HepG2 (cell line): Measurements from ENCODE around the gene KRT13.

Experiments
- CEBPB ChIP-seq: IDR thresholded peaks from 2 replicates; pipeline ENCODE4 v1.6.1; 2011; ENCODE audit warnings: low read depth, low read length, improper control_type of control experiment, borderline replicate concordance
- CTCF ChIP-seq: sonication (generic); formaldehyde crosslinking; IDR thresholded peaks from 2 replicates; pipeline ENCODE4 v1.5.0; 2020; ENCODE audit warnings: mild to moderate bottlenecking, missing genetic modification reagents, moderate library complexity
- EP300 ChIP-seq, 3 experiments: sonication (generic) in 1 of 3; formaldehyde crosslinking in 1 of 3; IDR thresholded peaks; 2 replicates each; pipeline versions ENCODE4 v1.5.1 to v1.6.1; 2011 to 2020; ENCODE audit warnings: low read depth in 2 of 3, low read length in 2 of 3, borderline replicate concordance in 1 of 3, improper control_type of control experiment in 1 of 3, mild to moderate bottlenecking in 1 of 3, missing genetic modification reagents in 1 of 3, moderate library complexity in 1 of 3
- FOXK2 ChIP-seq: fragments of 450-650 bp; IDR thresholded peaks from 2 replicates; pipeline ENCODE4 v1.6.1; 2016
- FOXM1 ChIP-seq: sonication (generic); formaldehyde crosslinking; IDR thresholded peaks from 2 replicates; pipeline ENCODE4 v1.5.0; 2020; ENCODE audit warnings: missing genetic modification reagents
- IRF1 ChIP-seq: sonication (generic); formaldehyde crosslinking; IDR thresholded peaks from 2 replicates; pipeline ENCODE4 v1.4.0; 2020; ENCODE audit warnings: low read depth, mild to moderate bottlenecking, missing genetic modification reagents
- JUN ChIP-seq: sonication (generic); formaldehyde crosslinking; IDR thresholded peaks from 2 replicates; pipeline ENCODE4 v1.4.0; 2020; ENCODE audit warnings: mild to moderate bottlenecking, missing genetic modification reagents
- SP140L ChIP-seq: sonication (generic); formaldehyde crosslinking; IDR thresholded peaks from 2 replicates; pipeline ENCODE4 v1.4.0; 2020; ENCODE audit warnings: missing genetic modification reagents, borderline replicate concordance
- TCF7 ChIP-seq: sonication (generic); IDR thresholded peaks from 2 replicates; pipeline ENCODE4 v1.6.1; 2016; ENCODE audit warnings: antibody characterized with exemption, low read depth
- ZBTB21 ChIP-seq: sonication (generic); formaldehyde crosslinking; IDR thresholded peaks from 2 replicates; pipeline ENCODE4 v1.4.0; 2020; ENCODE audit warnings: missing genetic modification reagents
- ZKSCAN5 ChIP-seq: sonication (generic); formaldehyde crosslinking; IDR thresholded peaks from 2 replicates; pipeline ENCODE4 v1.5.1; 2020; ENCODE audit warnings: mild to moderate bottlenecking, missing genetic modification reagents
- ZNF207 ChIP-seq: fragments of 450-650 bp; IDR thresholded peaks from 2 replicates; pipeline ENCODE4 v1.6.1; 2016; ENCODE audit warnings: antibody characterized with exemption, borderline replicate concordance

- TF ChIP-seq CTCF (CRISPR knock-in tag): no peak
- no peak for TF ChIP-seq ZBTB21 (CRISPR knock-in tag)
- no peak for TF ChIP-seq SP140L (CRISPR knock-in tag)
- TF ChIP-seq FOXM1: no peak
- no peak for TF ChIP-seq FOXK2
- no peak for TF ChIP-seq ZKSCAN5 (CRISPR knock-in tag)
- TF ChIP-seq CEBPB: no peak
- no peak for TF ChIP-seq ZNF207
- TF ChIP-seq JUN (CRISPR knock-in tag): no peak
- no peak for TF ChIP-seq TCF7
- TF ChIP-seq IRF1: no peak
- TF ChIP-seq EP300 (IDR thresholded peaks at IDR 0.05; ENCODE audit: low read depth in 2 of 2, low read length in 2 of 2): no peak
- TF ChIP-seq EP300 (CRISPR knock-in tag; IDR thresholded peaks at IDR 0.05; ENCODE audit: borderline replicate concordance): no peak
Measured at GRCh38 chr17:41547921-41548843, 42.8 kb upstream of the KRT13 start.
